Activated naive CD4-positive, alpha-beta T cell treated with anti-CD3 and anti-CD28 coated beads for 36 hours (primary cell): ENCODE measurements around the gene TMEM19. TPM values are rescaled to one million over a fixed set of nuclear protein-coding genes. Genes with fewer than 3 reads are reported as not detected.

Source experiments
- CTCF ChIA-PET: fragments of 350-600 bp; sonication (Branson Sonifier 250); formaldehyde crosslinking; loops from one replicate; lab custom pipeline; 2021; ENCODE audit warnings: antibody characterized with exemption; lab: Charles Lee
- DNase-seq: peaks from one replicate; pipeline ENCODE4 v3.0.0-alpha.2; 2020
- H3K27ac Mint-ChIP-seq: one replicate; pipeline ENCODE4 v1.8.0; 2021; ENCODE audit warnings: mild to moderate bottlenecking, mixed read lengths
- H3K27me3 Mint-ChIP-seq: one replicate; pipeline ENCODE4 v1.8.0; 2021; ENCODE audit warnings: low read depth, mixed read lengths
- H3K36me3 Mint-ChIP-seq: one replicate; pipeline ENCODE4 v1.8.0; 2021; ENCODE audit warnings: low read depth, mixed read lengths
- H3K4me1 Mint-ChIP-seq: one replicate; pipeline ENCODE4 v1.8.0; 2021; ENCODE audit warnings: low read depth, mixed read lengths
- H3K4me3 Mint-ChIP-seq: one replicate; pipeline ENCODE4 v1.8.0; 2021; ENCODE audit warnings: mild to moderate bottlenecking, moderate library complexity, mixed read lengths
- H3K9me3 Mint-ChIP-seq: one replicate; pipeline ENCODE4 v1.8.0; 2021; ENCODE audit warnings: mixed read lengths
- intact Hi-C: fragments of 100-400 bp; cut with micrococcal nuclease; formaldehyde crosslinking; loops from one replicate; pipeline ENCODE4 v1.15.1; 2023
- total RNA-seq, 2 experiments: library from RNA; stranded (reverse); gene quantifications; one replicate each; pipeline ENCODE4 v1.2.3, GENCODE V29; 2021

The TMEM19 gene
- total RNA-seq, 2 experiments from 2014 or later = 10.9 to 11.1 TPM

DNA sequence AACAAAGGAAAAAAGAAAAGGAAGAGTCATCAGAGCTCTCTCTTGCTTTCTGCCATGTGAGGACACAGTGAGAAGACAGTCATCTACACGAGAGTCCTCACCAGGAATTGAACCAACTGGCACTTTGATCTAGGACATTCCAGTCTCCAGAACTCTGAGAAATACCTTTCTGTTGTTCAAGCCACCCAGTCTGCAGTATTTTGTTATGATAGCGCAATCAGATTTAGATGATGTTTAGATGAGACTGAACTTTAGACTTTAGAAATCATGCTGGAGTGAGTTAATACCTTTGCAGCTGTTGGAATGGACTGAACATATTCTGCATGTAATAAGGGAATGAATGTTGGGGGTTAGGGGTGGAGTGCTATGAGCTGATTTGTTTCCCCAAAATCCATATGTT lies 40.7 kb downstream of the TMEM19 start:
- CTCF ChIA-PET = no interaction called here
- H3K27ac Mint-ChIP-seq = no peak overlapping the region
- H3K4me3 Mint-ChIP-seq = no peak overlapping the region
- intact Hi-C loops = no loop called here
- no peaks in the 10 kb centered on the region for H3K36me3 Mint-ChIP-seq
- peaks cover 2% of the 10 kb centered on the region for H3K27me3 Mint-ChIP-seq
- no peak for DNase-seq
- H3K9me3 Mint-ChIP-seq = no peaks in the 10 kb centered on the region
- no peaks in the 10 kb centered on the region for H3K4me1 Mint-ChIP-seq

DNA sequence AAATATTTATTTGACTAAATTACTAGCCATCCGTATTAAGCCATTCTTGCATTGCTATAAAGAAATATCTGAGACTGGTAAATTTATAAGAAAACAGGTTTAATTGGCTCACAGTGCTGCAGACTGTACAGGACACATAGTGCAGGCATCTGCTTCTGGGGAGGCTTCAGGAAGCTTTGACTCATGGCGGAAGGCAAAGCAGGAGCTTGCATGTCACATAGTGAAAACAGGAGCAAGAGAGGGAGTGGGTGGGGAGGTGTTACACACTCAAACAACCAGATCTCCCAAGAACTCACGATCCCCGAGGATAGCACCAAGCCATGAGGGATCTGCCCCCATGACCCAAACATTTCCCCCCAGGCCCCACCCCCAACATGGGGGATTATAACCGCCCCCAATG lies 42.1 kb downstream of the TMEM19 start:
- no peaks in the 10 kb centered on the region for H3K4me1 Mint-ChIP-seq
- H3K27me3 Mint-ChIP-seq = peaks cover 2% of the 10 kb centered on the region
- no peak overlapping the region for H3K27ac Mint-ChIP-seq
- H3K36me3 Mint-ChIP-seq = no peaks in the 10 kb centered on the region
- no peaks in the 10 kb centered on the region for H3K9me3 Mint-ChIP-seq
- CTCF ChIA-PET = no interaction called here
- intact Hi-C loops = no loop called here
- no peak overlapping the region for H3K4me3 Mint-ChIP-seq
- DNase-seq = no peak

GRCh38 chr12:71730936-71731335 lies 45.1 kb downstream of the TMEM19 start:
- intact Hi-C loops = no loop called here

DNA sequence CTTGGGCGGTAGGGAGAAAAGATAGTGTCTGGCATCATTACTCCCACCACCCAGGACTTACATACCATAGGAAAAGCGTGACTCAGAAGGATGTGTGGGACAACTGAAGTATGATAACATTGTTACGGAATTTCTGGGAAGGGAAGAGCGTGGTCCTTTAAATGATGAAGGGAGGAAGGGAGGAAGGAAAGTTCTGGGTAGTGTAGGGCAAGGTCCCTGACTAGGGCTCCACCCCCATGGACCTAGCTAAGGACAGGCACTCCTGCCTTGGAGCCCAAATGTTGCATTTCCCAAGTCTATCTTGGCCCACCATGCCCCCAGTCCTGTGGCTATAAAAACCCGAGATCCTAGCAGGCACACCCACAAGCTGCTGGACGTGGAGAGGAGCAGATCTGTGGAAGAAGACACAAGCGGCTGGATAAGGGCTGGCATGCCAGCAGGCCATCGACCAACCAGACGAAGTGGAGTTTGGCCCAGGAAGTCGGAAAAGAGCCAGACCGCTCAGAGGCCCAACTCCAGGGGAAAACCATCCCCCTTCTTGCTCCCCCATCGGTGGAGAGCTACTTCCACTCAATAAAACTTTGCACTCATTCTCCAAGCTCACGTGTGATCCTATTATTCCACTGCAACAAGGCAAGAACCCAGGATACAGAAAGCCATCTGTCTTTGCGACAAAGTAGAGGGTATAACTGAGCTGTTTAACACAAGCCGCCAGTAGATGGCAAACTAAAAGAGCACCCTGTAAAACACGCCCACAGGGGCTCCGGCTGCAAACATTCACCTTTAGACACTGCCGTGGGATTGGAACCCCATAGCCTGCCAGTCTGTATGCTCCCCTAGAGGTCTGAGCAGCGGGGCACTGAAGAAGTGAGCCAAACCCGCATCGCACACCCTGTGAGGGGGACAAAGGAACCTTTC lies 45.8 kb downstream of the TMEM19 start:
- no peak for DNase-seq
- intact Hi-C loops = no loop called here
- H3K27me3 Mint-ChIP-seq = no peaks in the 10 kb centered on the region
- H3K9me3 Mint-ChIP-seq = no peaks in the 10 kb centered on the region
- no peak overlapping the region for H3K4me3 Mint-ChIP-seq
- H3K4me1 Mint-ChIP-seq = no peaks in the 10 kb centered on the region
- CTCF ChIA-PET = interaction anchor here (0.6 to 1.2 kb wide), 2 partner anchors 15 to 136 kb away, joined by 3 read pairs; no protein-coding TSS in a partner anchor
- H3K36me3 Mint-ChIP-seq = no peaks in the 10 kb centered on the region
- H3K27ac Mint-ChIP-seq = no peak overlapping the region

More at GRCh38 chr12:71730936-71731335, 45.1 kb downstream of the TMEM19 start:
- no peaks in the 10 kb centered on the region for H3K9me3 Mint-ChIP-seq
- H3K36me3 Mint-ChIP-seq = no peaks in the 10 kb centered on the region
- no peak overlapping the region for H3K4me3 Mint-ChIP-seq
- no peaks in the 10 kb centered on the region for H3K27me3 Mint-ChIP-seq
- no peak for DNase-seq
- H3K27ac Mint-ChIP-seq = no peak overlapping the region
- CTCF ChIA-PET = interaction anchor here (1.2 kb wide), 1 partner anchor 16 kb away, joined by 3 read pairs; no protein-coding TSS in a partner anchor
- no peaks in the 10 kb centered on the region for H3K4me1 Mint-ChIP-seq

DNA sequence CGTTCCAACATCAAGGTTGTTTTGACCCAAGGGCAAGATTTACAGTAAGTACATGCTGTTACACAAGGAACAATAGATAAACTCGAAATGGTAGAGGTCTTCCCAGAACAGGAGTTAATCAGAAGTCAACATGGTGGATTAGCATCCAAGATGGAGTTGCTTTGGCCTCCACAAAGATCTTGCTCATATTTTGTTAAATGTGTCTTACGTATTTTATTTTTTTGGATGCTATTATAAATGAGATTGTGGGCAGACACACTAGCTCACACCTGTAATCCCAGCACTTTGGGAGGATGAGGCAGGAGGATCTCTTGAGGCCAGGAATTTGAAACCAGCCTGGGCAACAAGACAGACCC lies 46.5 kb downstream of the TMEM19 start:
- Mint-ChIP-seq H3K4me3 (no peak overlapping the region), H3K27me3 (no peaks in the 10 kb centered on the region), H3K4me1 (no peaks in the 10 kb centered on the region), H3K27ac (no peak overlapping the region), H3K36me3 (no peaks in the 10 kb centered on the region), H3K9me3 (no peaks in the 10 kb centered on the region)
- intact Hi-C loops = no loop called here
- CTCF ChIA-PET = no interaction called here
- no peak for DNase-seq

GRCh38 chr12:71737197-71737596 lies 51.3 kb downstream of the TMEM19 start:
- Mint-ChIP-seq H3K27me3 (no peaks in the 10 kb centered on the region), H3K36me3 (no peaks in the 10 kb centered on the region), H3K4me1 (no peaks in the 10 kb centered on the region), H3K9me3 (no peaks in the 10 kb centered on the region), H3K27ac (no peak overlapping the region), H3K4me3 (no peak overlapping the region)
- no peak for DNase-seq
- CTCF ChIA-PET = interaction anchor here (1.4 kb wide), 1 partner anchor 318 kb away, joined by 3 read pairs; no protein-coding TSS in a partner anchor
- intact Hi-C loops = no loop called here

DNA sequence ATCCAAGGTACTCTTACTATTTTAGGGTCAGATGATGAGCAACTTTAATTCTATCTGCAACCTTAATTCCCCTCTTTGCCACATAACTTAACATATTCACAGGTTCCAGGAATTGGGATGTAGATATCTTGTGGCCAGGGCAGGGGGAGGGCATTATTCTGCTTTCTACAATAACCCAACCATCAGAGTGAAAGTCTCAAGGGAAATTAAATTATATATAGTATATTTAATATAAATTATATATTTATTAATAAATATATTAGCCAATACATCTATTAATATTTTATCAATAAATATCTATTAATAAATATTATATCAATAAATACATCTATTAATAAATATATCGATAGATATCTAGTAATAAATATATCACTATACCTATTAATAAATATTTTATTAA lies 57.1 kb downstream of the TMEM19 start:
- CTCF ChIA-PET = no interaction called here
- no peaks in the 10 kb centered on the region for H3K27me3 Mint-ChIP-seq
- H3K4me3 Mint-ChIP-seq = no peak overlapping the region
- H3K9me3 Mint-ChIP-seq = no peaks in the 10 kb centered on the region
- intact Hi-C loops = no loop called here
- H3K27ac Mint-ChIP-seq = no peak overlapping the region
- no peaks in the 10 kb centered on the region for H3K4me1 Mint-ChIP-seq
- DNase-seq = no peak
- H3K36me3 Mint-ChIP-seq = no peaks in the 10 kb centered on the region

- no peak overlapping the region for H3K27ac Mint-ChIP-seq
- H3K4me1 Mint-ChIP-seq = no peaks in the 10 kb centered on the region
- H3K36me3 Mint-ChIP-seq = no peaks in the 10 kb centered on the region
- CTCF ChIA-PET = interaction anchor here (0.7 to 3.5 kb wide), 5 partner anchors 11 to 329 kb away, joined by 3 to 17 read pairs (median 6); partner anchors contain the start of genes RAB21 and TMEM19
- H3K27me3 Mint-ChIP-seq = peaks cover 6% of the 10 kb centered on the region
- no peaks in the 10 kb centered on the region for H3K9me3 Mint-ChIP-seq
- no peak overlapping the region for H3K4me3 Mint-ChIP-seq
- DNase-seq = no peak
- intact Hi-C loops = no loop called here
Measured at GRCh38 chr12:71744522-71745300, 58.8 kb downstream of the TMEM19 start.

- peaks cover 11% of the 10 kb centered on the region for H3K27me3 Mint-ChIP-seq
- CTCF ChIA-PET = interaction anchor here (0.6 to 4.0 kb wide), 40 partner anchors 8 to 1997 kb away, joined by 3 to 59 read pairs (median 4); partner anchors contain the start of genes RAB21, THAP2, TMEM19 and ZFC3H1
Measured at GRCh38 chr12:71746974-71747611, 61.2 kb downstream of the TMEM19 start.

DNA sequence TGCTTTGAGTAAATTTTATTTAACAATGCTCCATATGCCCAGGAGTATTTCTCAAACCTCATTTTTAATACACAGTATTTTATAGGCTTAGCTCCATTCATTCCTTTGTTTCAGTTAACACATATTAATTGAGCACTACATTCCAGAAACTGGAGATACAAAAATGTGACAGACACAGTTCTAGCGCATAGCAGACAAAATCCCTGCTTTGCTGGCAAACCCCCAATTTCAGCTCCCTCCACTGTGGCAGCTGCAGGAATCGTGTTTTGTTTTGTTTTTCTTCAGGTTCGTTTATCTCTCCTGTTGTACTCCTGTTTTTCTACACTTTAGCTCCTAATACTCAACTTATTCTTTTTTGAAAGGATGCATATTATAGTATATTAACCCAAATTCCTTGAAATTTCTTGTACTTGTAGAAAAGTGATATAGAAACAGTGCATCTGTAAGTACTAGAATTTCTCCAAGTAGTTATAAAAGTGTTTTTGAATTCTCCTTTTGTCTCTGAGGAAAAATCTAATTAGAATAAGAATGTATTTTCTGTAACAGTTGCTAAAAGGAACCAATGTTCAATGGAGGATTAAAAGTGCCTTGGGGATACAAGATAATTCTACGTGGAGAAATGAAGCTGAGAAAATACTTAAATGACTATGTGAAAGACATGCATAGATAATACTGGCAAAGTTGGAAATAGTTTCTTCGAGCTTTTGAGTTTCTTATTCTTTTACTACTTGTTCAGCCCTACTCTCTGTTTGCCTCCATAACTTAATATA lies 62.4 kb downstream of the TMEM19 start:
- H3K27me3 Mint-ChIP-seq = peaks cover 11% of the 10 kb centered on the region
- H3K36me3 Mint-ChIP-seq = no peaks in the 10 kb centered on the region
- intact Hi-C loops = no loop called here
- H3K4me3 Mint-ChIP-seq = no peak overlapping the region
- CTCF ChIA-PET = interaction anchor here (1.0 to 4.0 kb wide), 13 partner anchors 7 to 356 kb away, joined by 3 to 59 read pairs (median 7); partner anchors contain the start of genes RAB21, THAP2, TMEM19 and ZFC3H1
- H3K9me3 Mint-ChIP-seq = no peaks in the 10 kb centered on the region
- no peak overlapping the region for H3K27ac Mint-ChIP-seq
- DNase-seq = no peak
- no peaks in the 10 kb centered on the region for H3K4me1 Mint-ChIP-seq

More at GRCh38 chr12:71746974-71747611, 61.2 kb downstream of the TMEM19 start:
- Mint-ChIP-seq H3K4me3 (no peak overlapping the region), H3K4me1 (no peaks in the 10 kb centered on the region), H3K9me3 (no peaks in the 10 kb centered on the region), H3K27ac (no peak overlapping the region), H3K36me3 (no peaks in the 10 kb centered on the region)
- intact Hi-C loops = loop anchor here (1.0 to 2.0 kb wide), 7 partner anchors 61 to 1014 kb away; partner anchors contain the start of genes TMEM19 and ZFC3H1
- peak; percentile 65 for DNase-seq

DNA sequence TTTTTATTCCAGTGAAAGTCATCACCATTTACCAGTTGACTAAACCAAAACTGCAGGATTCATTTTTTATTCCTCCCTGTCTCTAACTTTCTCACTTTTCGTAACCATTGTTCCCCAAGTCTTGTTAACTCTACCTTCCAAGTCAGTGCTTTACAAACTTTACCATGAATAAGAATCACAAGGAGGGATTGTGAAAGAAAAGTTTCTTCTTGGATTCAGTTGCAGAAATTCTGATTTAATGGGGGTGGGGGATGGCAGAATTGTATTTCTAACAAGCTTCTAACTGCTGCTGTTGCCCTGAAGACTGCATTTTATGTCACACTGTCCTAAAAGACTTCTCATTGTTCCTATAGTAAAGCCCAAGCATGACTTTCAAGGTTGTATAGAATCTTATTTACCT lies 63.8 kb downstream of the TMEM19 start:
- H3K4me1 Mint-ChIP-seq = peaks cover 8% of the 10 kb centered on the region
- H3K27ac Mint-ChIP-seq = no peak overlapping the region
- intact Hi-C loops = loop anchor here (5.0 kb wide), 1 partner anchor 312 kb away; the partner anchor contains the start of gene LGR5
- CTCF ChIA-PET = interaction anchor here (0.9 to 4.0 kb wide), 3 partner anchors 12 to 334 kb away, joined by 3 to 59 read pairs (median 4); no protein-coding TSS in a partner anchor
- H3K4me3 Mint-ChIP-seq = no peak overlapping the region
- H3K27me3 Mint-ChIP-seq = peaks cover 11% of the 10 kb centered on the region
- no peaks in the 10 kb centered on the region for H3K9me3 Mint-ChIP-seq
- no peak for DNase-seq
- no peaks in the 10 kb centered on the region for H3K36me3 Mint-ChIP-seq
